A549 (cell line): Measurements from ENCODE around the gene CFAP97. TPM values are rescaled to one million over a fixed set of nuclear protein-coding genes. Genes with fewer than 3 reads are reported as not detected.

Experiments used
- ATAC-seq, 2 experiments: fragments of 200-7000 bp in 1 of 2; fragments of >200 bp in 1 of 2; cut with Nextera tagmentation in 1 of 2; cut with Tn5 transposase in 1 of 2; 3 replicates each; pipeline versions ENCODE4 v1.8.0 to v1.9.1; 2018 to 2020; ENCODE audit warnings: mild to moderate bottlenecking in 1 of 2, moderate library complexity in 1 of 2
- CTCF ChIA-PET: fragments of 300-600 bp; sonication (Branson Sonifier 250); formaldehyde crosslinking; extraction: SDS; loops from one replicate; lab custom pipeline; 2021; ENCODE audit warnings: antibody characterized with exemption, inconsistent platforms; lab: Yijun Ruan, JAX
- POLR2A ChIA-PET: fragments of 350-600 bp; formaldehyde crosslinking; extraction: SDS; loops from one replicate; lab custom pipeline; 2021; ENCODE audit warnings: antibody characterized with exemption, inconsistent platforms; lab: Yijun Ruan, JAX
- DNase-seq, 2 experiments: peaks; one replicate each; pipeline versions ENCODE4 v3.0.0 to v3.0.0-alpha.2; 2011 to 2016; ENCODE audit warnings: low read depth in 1 of 2, low spot score in 1 of 2
- FAIRE-seq: peaks from 2 replicates; lab custom pipeline; 2011; peaks lifted over from hg19 to GRCh38; lab: Jason Lieb, UNC
- H3K27ac ChIP-seq, 2 experiments: fragments of >200 bp; sonication (Bioruptor Twin); formaldehyde crosslinking; 3 replicates each; pipeline ENCODE4 v1.5.1; 2016 to 2017
- H3K4me1 ChIP-seq: fragments of >200 bp; sonication (Bioruptor Twin); formaldehyde crosslinking; 3 replicates; pipeline ENCODE4 v1.6.1; 2016
- H3K4me2 ChIP-seq: fragments of >200 bp; sonication (Bioruptor Twin); formaldehyde crosslinking; 3 replicates; pipeline ENCODE4 v1.6.1; 2016
- H3K4me3 ChIP-seq: fragments of >200 bp; sonication (Bioruptor Twin); formaldehyde crosslinking; 3 replicates; pipeline ENCODE4 v1.5.1; 2016
- H3K9me3 ChIP-seq: fragments of >200 bp; sonication (Bioruptor Twin); formaldehyde crosslinking; 3 replicates; pipeline ENCODE4 v1.6.1; 2016
- CBX8 ChIP-seq: fragments of 200-600 bp; sonication (generic); IDR thresholded peaks from 2 replicates; pipeline ENCODE4 v1.6.1; 2016
- CEBPB ChIP-seq, 2 experiments: fragments of >200 bp in 1 of 2; sonication (Bioruptor Twin) in 1 of 2; formaldehyde crosslinking in 1 of 2; IDR thresholded peaks; 2 replicates each; pipeline ENCODE4 v1.6.1; 2012 to 2016
- CHD2 ChIP-seq: fragments of 150-350 bp; IDR thresholded peaks from 2 replicates; pipeline ENCODE4 v1.6.1; 2014; ENCODE audit warnings: low read length; ENCODE audit not compliant: partially characterized antibody
- CTCF ChIP-seq: fragments of >200 bp; sonication (Bioruptor Twin); formaldehyde crosslinking; IDR thresholded peaks from 3 replicates; pipeline ENCODE4 v1.5.1; 2016
- E2F6 ChIP-seq: IDR thresholded peaks from 2 replicates; pipeline ENCODE4 v1.6.1; 2012; ENCODE audit warnings: low read depth, borderline replicate concordance
- EHF ChIP-seq: fragments of 250-450 bp; sonication (Bioruptor Pico); IDR thresholded peaks from 2 replicates; pipeline ENCODE4 v1.5.0; 2020; ENCODE audit warnings: mild to moderate bottlenecking
- ELK1 ChIP-seq: fragments of 150-350 bp; IDR thresholded peaks from 2 replicates; pipeline ENCODE4 v1.6.1; 2014; ENCODE audit warnings: low read depth, mild to moderate bottlenecking, low read length
- KDM1A ChIP-seq: fragments of 200-600 bp; sonication (generic); IDR thresholded peaks from 2 replicates; pipeline ENCODE4 v1.6.1; 2016; ENCODE audit warnings: low read depth, mild to moderate bottlenecking
- MYC ChIP-seq: IDR thresholded peaks from 2 replicates; pipeline ENCODE4 v1.6.1; 2012; ENCODE audit warnings: mild to moderate bottlenecking, inconsistent platforms, low read length, improper control_type of control experiment, borderline replicate concordance
- NFE2L2 ChIP-seq: fragments of 150-350 bp; conservative IDR thresholded peaks from 2 replicates; pipeline ENCODE4 v1.6.1; 2014; ENCODE audit warnings: low read length
- PHF8 ChIP-seq: fragments of 200-600 bp; sonication (generic); IDR thresholded peaks from 2 replicates; pipeline ENCODE4 v1.6.1; 2016; ENCODE audit warnings: low read depth, mild to moderate bottlenecking, antibody characterized with exemption, moderate library complexity, borderline replicate concordance
- POLR2A ChIP-seq: IDR thresholded peaks from 2 replicates; pipeline ENCODE4 v1.6.1; 2012; ENCODE audit warnings: mild to moderate bottlenecking, low read length
- POLR2AphosphoS2 ChIP-seq: conservative IDR thresholded peaks from 2 replicates; pipeline ENCODE4 v1.6.1; 2012; ENCODE audit warnings: low read length, improper control_type of control experiment, inconsistent platforms
- RARB ChIP-seq: fragments of 250-450 bp; sonication (Bioruptor Pico); IDR thresholded peaks from 2 replicates; pipeline ENCODE4 v1.8.0; 2021; ENCODE audit warnings: mild to moderate bottlenecking, moderate library complexity
- RFX5 ChIP-seq: fragments of 450-650 bp; IDR thresholded peaks from 2 replicates; pipeline ENCODE4 v1.7.1; 2014; ENCODE audit warnings: antibody characterized with exemption, mild to moderate bottlenecking, moderate library complexity
- SMC3 ChIP-seq: fragments of >200 bp; sonication (Bioruptor Twin); formaldehyde crosslinking; IDR thresholded peaks from 3 replicates; pipeline ENCODE4 v1.6.1; 2018; ENCODE audit warnings: inconsistent platforms
- TP53 ChIP-seq: fragments of 250-450 bp; sonication (Bioruptor Pico); IDR thresholded peaks from 2 replicates; pipeline ENCODE4 v1.5.0; 2021; ENCODE audit warnings: mild to moderate bottlenecking, moderate library complexity
- ZC3H11A ChIP-seq: fragments of 450-650 bp; IDR thresholded peaks from 2 replicates; pipeline ENCODE4 v1.6.1; 2014; ENCODE audit warnings: antibody characterized with exemption, mild to moderate bottlenecking
- ZSCAN20 ChIP-seq: fragments of 250-450 bp; sonication (Bioruptor Pico); IDR thresholded peaks from 2 replicates; pipeline ENCODE4 v1.8.0; 2022; ENCODE audit warnings: mild to moderate bottlenecking, moderate library complexity
- WGBS: methylation state at CpG from one replicate; pipeline ENCODE4 v1.1.6; 2017; ENCODE audit errors: missing lambda C conversion rate; 5-methylcytosine and 5-hydroxymethylcytosine counted together
- polyA plus RNA-seq, 4 experiments: library from polyadenylated mRNA; depleted of rRNA in 3 of 4; stranded (reverse); fragments of >200 nt; fragmentation: RNase III in 1 of 4; extraction: RNeasy Plus Mini Kit Qiagen cat#74134 plus additional on column Dnase treatment in 1 of 4; gene quantifications; 2 replicates in 3 of 4; 3 replicates in 1 of 4; pipeline ENCODE4 v1.2.3, GENCODE V29; 2011 to 2017

The CFAP97 gene
- polyA plus RNA-seq, 2 of the 4 experiments (the other 2 are of a cell fraction): 15.8 to 48.2 TPM

GRCh38 chr4:185115827-185116232 is 88.0 kb downstream of the CFAP97 start:
- peak in 1 of 2 experiments; percentile 11 for DNase-seq
- TF ChIP-seq TP53 (CRISPR knock-in tag) (no peak), RARB (CRISPR knock-in tag) (no peak), CHD2 (no peak), POLR2AphosphoS2 (no peak), ELK1 (no peak), ZC3H11A (no peak), POLR2A (no peak), NFE2L2 (no peak), PHF8 (no peak), SMC3 (no peak), RFX5 (no peak), CBX8 (no peak), CEBPB (IDR thresholded peaks at IDR 0.05) (no peak), ZSCAN20 (CRISPR knock-in tag) (no peak), CTCF (no peak)
- no peak overlapping the region for H3K4me2 ChIP-seq
- H3K27ac ChIP-seq: no peak overlapping the region
- H3K4me1 ChIP-seq: peaks cover 11% of the 10 kb centered on the region; the same call in 2 of the 3 replicates
- no peaks in the 10 kb centered on the region for H3K9me3 ChIP-seq
- FAIRE-seq: no peak
- ATAC-seq: peak in 1 of 2 experiments; percentile 32; a peak in 2 of 6 replicates
- POLR2A ChIA-PET: no interaction called here
- 79% methylated on average over 9 of the region's 9 CpGs for WGBS
- no peak overlapping the region for H3K4me3 ChIP-seq
- CTCF ChIA-PET: no interaction called here

- H3K4me3 ChIP-seq: no peak overlapping the region
- no peak overlapping the region for H3K27ac ChIP-seq
- no peak for FAIRE-seq
- ChIA-PET POLR2A (no interaction called here), CTCF (interaction anchor here (1.2 kb wide), 1 partner anchor 17 kb away, joined by 4 read pairs; no protein-coding TSS in a partner anchor)
- H3K4me1 ChIP-seq: peaks cover 11% of the 10 kb centered on the region; the same call in 2 of the 3 replicates
- no peak for ATAC-seq
- no peaks in the 10 kb centered on the region for H3K9me3 ChIP-seq
- no peak overlapping the region for H3K4me2 ChIP-seq
- 69% methylated on average over 2 of the region's 2 CpGs for WGBS
- TF ChIP-seq KDM1A (no peak), CTCF (no peak), CHD2 (no peak), E2F6 (no peak), EHF (CRISPR knock-in tag) (no peak), RFX5 (no peak), POLR2AphosphoS2 (no peak), PHF8 (no peak), MYC (no peak), POLR2A (no peak)
- TF ChIP-seq, all 56 proteins: peak for 0
- DNase-seq: no peak
Measured at GRCh38 chr4:185113340-185113739, 90.5 kb downstream of the CFAP97 start.
